Smooth muscle cell of the brain vasculature (primary cell): ENCODE measurements around the gene DCTN3.

ENCODE experiments used
- DNase-seq: peaks from one replicate; pipeline ENCODE4 v3.0.0-alpha.2; 2012; ENCODE audit warnings: low read depth, low spot score

The DCTN3 gene

GRCh38 chr9:34590381-34591247 lies 29.7 kb downstream of the DCTN3 start:
- DNase-seq: no peak

GRCh38 chr9:34589636-34590380 lies 30.5 kb downstream of the DCTN3 start, which contains the start of gene CNTFR:
Gene CNTFR, minus strand, starts transcription at chr9:34589724. Its CDS starts 20,743 bp downstream, at chr9:34568981.
- no peak for DNase-seq

- DNase-seq: no peak
Observed at GRCh38 chr9:34588671-34589635, 31.3 kb downstream of the DCTN3 start.

DNA sequence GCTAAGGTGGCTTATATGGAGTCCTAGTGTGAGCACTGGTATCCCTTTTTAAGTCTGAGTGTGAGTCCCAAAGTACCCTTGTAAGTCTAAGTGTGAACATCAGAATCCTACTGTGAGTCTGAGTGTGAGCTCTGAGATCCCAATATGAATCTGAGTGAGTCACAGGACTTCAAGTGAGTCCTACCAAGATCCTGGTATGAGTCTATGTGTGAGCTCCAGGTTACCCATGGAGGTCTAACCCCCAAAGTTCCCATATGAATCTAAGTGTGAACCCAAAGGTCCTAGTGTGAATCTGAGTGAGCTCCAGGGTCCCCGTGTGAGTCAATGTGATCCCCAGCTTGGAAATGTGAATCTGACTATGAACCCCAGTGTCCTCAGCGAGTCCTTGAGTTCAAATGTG lies 33.0 kb downstream of the DCTN3 start:
- DNase-seq: no peak

GRCh38 chr9:34585946-34586669 lies 34.2 kb downstream of the DCTN3 start:
- DNase-seq: no peak

DNA sequence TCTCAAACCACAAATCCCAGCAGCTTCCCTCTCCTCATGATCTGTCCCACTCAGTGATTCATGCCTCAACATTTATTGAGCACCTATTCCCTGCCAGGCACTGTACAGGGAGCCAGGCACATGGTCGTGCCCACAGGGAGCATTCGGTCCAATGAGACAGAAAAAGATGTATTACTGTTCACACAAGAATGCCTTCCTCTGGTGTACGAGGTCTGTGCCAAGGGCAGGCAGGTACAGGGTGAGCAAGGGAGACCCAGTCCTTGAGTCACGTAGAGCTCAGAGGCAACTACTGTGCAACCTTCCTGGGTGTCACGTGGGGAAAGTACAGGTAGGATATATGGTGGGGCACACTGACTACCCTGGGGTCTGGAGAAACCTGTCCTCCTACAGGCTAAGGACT lies 35.3 kb downstream of the DCTN3 start:
- no peak for DNase-seq

DNA sequence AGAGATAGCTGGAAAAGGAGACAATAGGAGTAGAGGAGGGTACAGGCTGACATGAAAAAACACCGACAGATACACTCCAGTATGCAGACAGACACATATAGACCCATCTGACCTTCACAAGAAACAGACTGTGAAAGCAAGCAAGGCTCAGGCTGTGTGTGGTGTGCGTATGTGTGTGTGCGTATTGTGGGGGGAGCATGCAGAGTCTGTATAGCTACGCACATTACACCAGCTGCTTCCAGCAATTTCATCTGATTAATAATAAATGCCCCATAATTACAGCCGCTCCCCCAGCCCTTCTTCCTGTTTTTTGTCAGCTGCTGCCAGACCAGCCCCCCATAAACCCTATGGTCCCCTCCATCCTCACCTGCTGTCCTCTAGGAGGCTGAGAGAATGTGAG lies 37.5 kb downstream of the DCTN3 start:
- no peak for DNase-seq

GRCh38 chr9:34581318-34581717 lies 39.0 kb downstream of the DCTN3 start:
- DNase-seq: no peak

DNA sequence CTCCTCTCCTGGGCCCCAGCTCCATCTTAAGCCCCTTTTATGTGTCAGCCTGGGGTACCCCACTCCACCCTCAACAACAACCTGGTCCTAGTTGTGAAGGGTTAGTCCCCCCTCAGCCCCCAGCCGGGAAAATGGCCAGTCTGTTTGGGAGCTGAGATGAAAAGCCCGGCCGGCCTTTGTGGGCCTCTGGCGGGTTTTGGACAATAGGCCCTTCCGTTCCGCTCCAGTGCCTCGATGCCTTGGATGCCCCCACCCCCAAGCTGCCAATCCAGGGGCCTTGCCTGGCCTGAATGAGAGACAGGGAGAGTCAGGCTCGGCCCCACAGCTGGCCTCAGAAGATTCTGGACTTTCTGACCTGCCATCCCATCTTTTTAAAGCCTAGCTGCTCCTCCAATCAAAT lies 39.9 kb downstream of the DCTN3 start:
- DNase-seq: no peak

DNA sequence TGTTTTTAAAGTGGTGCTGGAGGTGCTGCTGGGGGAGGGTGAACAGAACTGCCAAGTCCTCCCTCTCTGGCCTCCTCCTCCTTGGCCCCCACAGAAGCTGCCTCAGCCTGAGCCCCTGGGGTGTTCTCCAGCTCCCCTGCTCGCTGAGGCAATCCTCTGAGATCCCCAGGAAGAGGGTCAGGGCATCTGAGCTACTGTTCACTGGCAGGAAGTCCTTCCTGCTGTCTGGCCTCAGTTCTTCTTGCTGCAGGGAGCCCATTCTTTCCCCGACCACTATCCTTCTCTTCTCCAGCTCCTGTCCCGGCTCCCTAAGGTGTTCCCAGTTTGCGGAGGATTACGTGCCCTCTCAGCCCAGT lies 40.5 kb downstream of the DCTN3 start:
- DNase-seq: no peak

GRCh38 chr9:34579104-34579807 lies 41.0 kb downstream of the DCTN3 start:
- no peak for DNase-seq

DNA sequence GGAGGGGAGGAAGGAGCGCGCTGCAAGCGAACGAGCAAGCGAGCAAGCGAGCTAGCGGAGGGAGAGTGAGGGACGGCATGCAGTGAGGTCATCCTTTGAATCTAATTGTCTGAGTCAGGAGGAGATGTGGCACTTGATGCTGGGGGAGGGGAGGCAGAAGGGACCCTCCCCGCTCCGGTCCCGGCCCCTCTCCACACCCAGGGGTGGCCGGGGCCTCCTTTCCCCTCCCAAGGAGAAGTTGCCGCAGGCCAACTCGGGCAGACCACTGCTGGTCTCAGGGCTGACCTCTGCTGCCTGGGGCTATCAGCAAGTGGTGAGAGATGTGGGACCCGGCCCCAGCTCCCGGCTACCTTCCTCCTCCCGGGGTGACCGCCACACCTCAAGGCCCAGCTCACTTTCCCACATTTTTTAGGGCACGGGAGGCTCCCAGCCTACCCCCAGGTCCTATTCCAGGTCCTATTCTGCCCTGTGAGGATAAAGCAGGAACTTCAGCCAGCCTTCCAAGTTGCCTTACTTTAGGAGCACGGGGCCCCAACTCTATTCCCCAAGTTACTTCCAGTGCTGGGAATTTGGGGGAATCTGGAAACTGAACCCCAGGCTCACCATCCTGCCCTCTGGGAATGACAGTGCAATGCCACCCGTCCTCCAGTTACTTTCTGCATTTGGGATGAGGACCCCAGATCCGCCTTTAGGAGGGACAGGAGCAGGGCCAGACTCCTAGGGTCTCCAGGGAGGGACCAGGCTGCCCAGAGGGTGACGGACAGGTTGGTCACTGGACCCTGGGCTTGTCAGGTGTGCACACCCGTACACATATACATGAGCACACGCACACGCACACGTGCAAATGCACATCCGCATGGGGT lies 41.8 kb downstream of the DCTN3 start:
- no peak for DNase-seq

DNA sequence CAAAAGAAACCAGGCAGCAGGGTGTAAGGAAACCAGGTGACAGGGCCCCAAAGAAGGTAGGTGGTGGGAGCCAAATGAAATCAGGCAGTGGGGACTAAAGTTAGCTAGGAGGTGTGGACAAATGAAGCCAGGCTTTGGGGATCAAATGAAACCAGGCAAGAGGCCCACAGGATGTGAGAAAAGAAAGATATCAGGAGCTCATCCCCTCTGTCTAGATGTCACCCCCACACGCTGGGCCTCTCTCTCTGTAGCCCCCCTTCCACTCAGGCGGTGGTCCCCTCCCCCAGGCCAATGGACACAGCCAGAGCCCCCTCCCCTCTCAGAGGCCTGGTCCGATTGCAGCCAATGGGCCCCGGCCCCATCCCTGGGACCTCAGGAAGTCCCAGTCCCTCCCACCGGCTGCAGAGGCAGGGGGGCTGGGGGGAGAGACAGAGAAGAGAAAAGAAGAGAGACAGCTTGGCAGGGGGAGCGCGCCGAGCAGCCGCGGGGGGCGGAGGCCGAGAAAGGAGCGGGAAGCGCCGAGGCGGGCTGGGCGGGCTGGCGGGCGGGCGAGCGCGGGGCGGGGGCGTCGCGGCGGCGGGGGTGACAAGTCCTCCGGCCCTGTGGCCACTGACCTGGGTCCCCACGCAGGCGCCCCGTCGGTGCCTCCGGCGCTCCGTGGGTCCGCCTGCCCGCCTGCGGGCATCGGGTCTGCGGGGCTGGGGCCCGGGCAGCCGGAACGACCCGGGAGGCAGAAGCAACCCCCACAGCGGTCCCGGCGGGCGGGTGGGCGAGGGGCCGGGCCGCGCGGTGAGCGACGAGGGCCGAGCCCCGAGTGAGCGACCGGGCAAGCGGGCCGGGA lies 42.7 kb downstream of the DCTN3 start:
- DNase-seq: no peak

DNA sequence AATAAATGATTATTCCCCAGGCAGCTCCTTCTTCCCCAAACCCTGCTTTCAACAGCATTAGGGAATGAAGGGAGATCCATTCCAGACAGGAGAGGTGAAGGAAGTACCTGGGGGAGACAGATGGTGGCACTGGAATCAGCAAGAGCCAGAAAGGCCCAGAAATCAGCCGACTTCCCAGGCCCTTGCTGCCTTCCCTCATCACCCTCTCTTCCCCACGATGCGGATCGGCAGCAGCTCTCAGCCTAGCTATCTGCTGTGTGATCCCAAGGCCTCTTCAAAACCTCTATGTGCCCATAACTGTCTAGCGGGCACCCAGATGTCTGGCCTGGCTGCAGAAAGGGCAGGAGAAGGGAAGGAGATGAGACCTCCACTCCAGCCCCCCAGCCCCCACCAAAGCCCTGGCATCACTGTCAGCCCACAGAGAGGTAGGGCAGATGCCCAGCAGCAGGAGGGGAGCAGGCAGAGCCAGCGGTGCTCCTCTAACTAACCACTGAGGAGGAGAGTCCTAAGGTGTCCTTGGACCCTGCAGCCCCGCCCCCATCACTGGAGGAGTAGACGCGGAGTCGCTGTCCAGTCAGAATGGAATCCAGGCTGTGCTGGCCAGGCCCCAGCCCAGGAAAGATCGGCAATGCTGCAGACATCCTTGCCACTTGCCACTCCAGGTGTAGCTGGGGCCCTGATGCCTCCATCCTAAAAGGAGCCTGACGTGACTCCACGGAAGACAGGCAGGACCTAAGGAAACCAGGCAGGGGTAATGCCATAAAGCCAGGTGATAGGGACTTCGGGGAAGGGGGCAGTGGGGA lies 43.5 kb downstream of the DCTN3 start:
- DNase-seq: no peak

DNA sequence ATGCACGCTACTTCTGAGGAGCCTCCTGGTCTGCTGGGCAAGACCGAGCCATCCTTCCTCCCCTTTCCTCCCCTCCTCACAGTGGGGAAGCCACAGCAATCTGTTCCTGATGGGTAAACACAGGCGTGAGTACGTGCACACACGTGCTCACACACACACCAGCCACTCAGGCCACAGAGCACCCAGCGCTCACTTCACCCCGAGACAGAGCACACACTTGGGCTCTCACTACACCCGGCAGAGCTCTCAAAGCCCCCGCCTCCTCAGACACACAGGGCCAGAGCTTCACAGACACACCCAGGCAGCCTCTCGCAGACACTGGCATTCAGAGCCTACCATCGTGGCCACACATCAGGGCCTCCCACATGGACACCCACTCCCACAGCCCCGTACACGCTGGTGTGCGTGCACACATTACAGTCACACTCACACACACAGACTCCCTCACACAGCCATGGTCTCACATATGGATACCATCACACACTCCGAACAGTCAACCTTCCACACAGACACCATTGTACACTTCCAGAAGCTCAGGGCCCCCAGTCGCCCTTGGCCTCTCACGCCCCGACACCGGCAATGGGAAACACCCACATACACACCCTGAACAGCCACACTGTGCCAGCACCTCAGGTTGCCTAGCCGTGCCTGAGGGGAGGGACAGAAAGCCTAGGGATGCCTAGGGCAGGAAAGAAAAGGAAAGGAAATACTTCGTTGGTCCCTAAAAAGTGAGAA lies 44.3 kb downstream of the DCTN3 start:
- DNase-seq: no peak

DNA sequence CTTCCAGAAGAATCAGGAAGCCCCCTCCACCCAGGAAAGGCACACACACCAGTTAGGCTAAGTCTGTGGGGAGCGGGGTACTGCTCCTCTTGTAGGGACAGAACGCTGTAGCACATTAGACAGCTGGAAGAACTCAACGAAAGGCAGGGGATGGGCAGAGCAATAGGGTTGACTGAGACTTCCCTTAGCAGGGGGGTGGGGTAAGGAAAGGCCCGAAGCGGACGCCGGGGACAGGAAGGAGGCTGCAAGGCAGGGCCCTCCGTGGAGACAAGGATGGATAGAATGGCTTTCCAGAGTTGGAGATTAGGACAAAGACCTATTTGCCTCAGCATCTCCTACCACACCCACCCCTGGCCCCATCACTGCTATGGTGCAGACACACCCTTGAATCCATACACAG lies 45.1 kb downstream of the DCTN3 start:
- no peak for DNase-seq

- no peak for DNase-seq
Observed at GRCh38 chr9:34574571-34574970, 45.7 kb downstream of the DCTN3 start.
